DND-41 (cell line): Measurements from ENCODE around the gene SPPL3.

Experiments used
- EZH2 ChIP-seq: IDR thresholded peaks from 3 replicates; pipeline ENCODE4 v1.6.1; 2012; ENCODE audit warnings: borderline replicate concordance, low read depth, mild to moderate bottlenecking, moderate library complexity, low read length, inconsistent platforms; ENCODE audit not compliant: severe bottlenecking
- TF ChIP-seq, protein P1 (sequence below): IDR thresholded peaks from 2 replicates; pipeline ENCODE4 v1.5.1; 2012; ENCODE audit warnings: borderline replicate concordance, low read length, moderate library complexity, mild to moderate bottlenecking; ENCODE audit not compliant: poor library complexity, severe bottlenecking; ENCODE audit errors: extremely low read depth

GRCh38 chr12:120940799-120941198, 36.6 kb upstream of the SPPL3 start:
- TF ChIP-seq, protein P1, sequence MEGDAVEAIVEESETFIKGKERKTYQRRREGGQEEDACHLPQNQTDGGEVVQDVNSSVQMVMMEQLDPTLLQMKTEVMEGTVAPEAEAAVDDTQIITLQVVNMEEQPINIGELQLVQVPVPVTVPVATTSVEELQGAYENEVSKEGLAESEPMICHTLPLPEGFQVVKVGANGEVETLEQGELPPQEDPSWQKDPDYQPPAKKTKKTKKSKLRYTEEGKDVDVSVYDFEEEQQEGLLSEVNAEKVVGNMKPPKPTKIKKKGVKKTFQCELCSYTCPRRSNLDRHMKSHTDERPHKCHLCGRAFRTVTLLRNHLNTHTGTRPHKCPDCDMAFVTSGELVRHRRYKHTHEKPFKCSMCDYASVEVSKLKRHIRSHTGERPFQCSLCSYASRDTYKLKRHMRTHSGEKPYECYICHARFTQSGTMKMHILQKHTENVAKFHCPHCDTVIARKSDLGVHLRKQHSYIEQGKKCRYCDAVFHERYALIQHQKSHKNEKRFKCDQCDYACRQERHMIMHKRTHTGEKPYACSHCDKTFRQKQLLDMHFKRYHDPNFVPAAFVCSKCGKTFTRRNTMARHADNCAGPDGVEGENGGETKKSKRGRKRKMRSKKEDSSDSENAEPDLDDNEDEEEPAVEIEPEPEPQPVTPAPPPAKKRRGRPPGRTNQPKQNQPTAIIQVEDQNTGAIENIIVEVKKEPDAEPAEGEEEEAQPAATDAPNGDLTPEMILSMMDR = no peak
- no peak for TF ChIP-seq EZH2
